OCI-LY1 (cell line): ENCODE data around the gene RAB11B.

Experiments
- H2AFZ ChIP-seq: fragments of 200-600 bp; sonication (generic), shearing (Covaris generic); 2 replicates; pipeline ENCODE4 v1.6.0; 2014; ENCODE audit warnings: antibody characterized with exemption, mild to moderate bottlenecking, low read length
- H3F3A ChIP-seq: fragments of 200-600 bp; sonication (generic), shearing (Covaris generic); 2 replicates; pipeline ENCODE4 v1.6.0; 2014; ENCODE audit warnings: mild to moderate bottlenecking, antibody characterized with exemption, low read length, moderate library complexity; ENCODE audit not compliant: insufficient read depth
- H3K27ac ChIP-seq: fragments of 200-600 bp; sonication (generic); 2 replicates; pipeline ENCODE4 v1.5.1; 2014; ENCODE audit warnings: low read length, mixed run types, mild to moderate bottlenecking, low read depth; ENCODE audit not compliant: poor library complexity, severe bottlenecking
- H3K27me3 ChIP-seq: fragments of 200-600 bp; sonication (generic); 2 replicates; pipeline ENCODE4 v1.6.0; 2014; ENCODE audit warnings: antibody characterized with exemption, mild to moderate bottlenecking, low read length, moderate library complexity; ENCODE audit not compliant: insufficient read depth
- H3K36me3 ChIP-seq: fragments of 200-600 bp; sonication (generic); 2 replicates; pipeline ENCODE4 v1.6.1; 2014; ENCODE audit warnings: mild to moderate bottlenecking, antibody characterized with exemption, low read length, moderate library complexity, mixed read lengths; ENCODE audit not compliant: insufficient read depth
- H3K4me1 ChIP-seq: fragments of 200-600 bp; sonication (generic); 2 replicates; pipeline ENCODE4 v1.5.1; 2014; ENCODE audit warnings: mild to moderate bottlenecking, low read length, moderate library complexity; ENCODE audit not compliant: insufficient read depth, severe bottlenecking
- H3K4me2 ChIP-seq: fragments of 200-600 bp; sonication (generic), shearing (Covaris generic); 2 replicates; pipeline ENCODE4 v1.6.1; 2014; ENCODE audit warnings: low read length
- H3K4me3 ChIP-seq: fragments of 200-600 bp; sonication (generic); 2 replicates; pipeline ENCODE4 v1.5.1; 2014; ENCODE audit warnings: low read length, low read depth, mild to moderate bottlenecking, mixed read lengths; ENCODE audit not compliant: poor library complexity, severe bottlenecking
- H3K79me2 ChIP-seq: fragments of 200-600 bp; shearing (Covaris generic); 2 replicates; pipeline ENCODE4 v1.6.1; 2016; ENCODE audit warnings: mixed run types, low read length, mixed read lengths; ENCODE audit not compliant: insufficient read depth
- H3K9ac ChIP-seq: fragments of 200-600 bp; sonication (generic), shearing (Covaris generic); 2 replicates; pipeline ENCODE4 v1.6.1; 2014; ENCODE audit warnings: mild to moderate bottlenecking, low read length, mixed read lengths
- H3K9me2 ChIP-seq: fragments of 200-600 bp; sonication (generic), shearing (Covaris generic); 2 replicates; pipeline ENCODE4 v1.6.1; 2014; ENCODE audit warnings: low read depth, mild to moderate bottlenecking, low read length, mixed read lengths
- H3K9me3 ChIP-seq: fragments of 200-600 bp; shearing (Covaris generic); 2 replicates; pipeline ENCODE4 v1.6.1; 2014; ENCODE audit warnings: low read length, mixed read lengths
- H4K20me1 ChIP-seq: fragments of 200-600 bp; sonication (generic), shearing (Covaris generic); 2 replicates; pipeline ENCODE4 v1.6.0; 2016; ENCODE audit warnings: mild to moderate bottlenecking, low read length; ENCODE audit not compliant: insufficient read depth
- EZH2 ChIP-seq: fragments of 200-600 bp; sonication (generic), shearing (Covaris generic); IDR thresholded peaks from 2 replicates; pipeline ENCODE4 v1.8.0; 2017; ENCODE audit warnings: borderline replicate concordance, mixed run types, mild to moderate bottlenecking, antibody characterized with exemption, low read length, moderate library complexity, mixed read lengths
- TF ChIP-seq, protein P1 (sequence below): fragments of 200-600 bp; sonication (generic), shearing (Covaris generic); IDR thresholded peaks from 2 replicates; pipeline ENCODE4 v1.5.1; 2017; ENCODE audit warnings: mild to moderate bottlenecking, antibody characterized with exemption, low read length, moderate library complexity, mixed read lengths

The RAB11B gene

DNA sequence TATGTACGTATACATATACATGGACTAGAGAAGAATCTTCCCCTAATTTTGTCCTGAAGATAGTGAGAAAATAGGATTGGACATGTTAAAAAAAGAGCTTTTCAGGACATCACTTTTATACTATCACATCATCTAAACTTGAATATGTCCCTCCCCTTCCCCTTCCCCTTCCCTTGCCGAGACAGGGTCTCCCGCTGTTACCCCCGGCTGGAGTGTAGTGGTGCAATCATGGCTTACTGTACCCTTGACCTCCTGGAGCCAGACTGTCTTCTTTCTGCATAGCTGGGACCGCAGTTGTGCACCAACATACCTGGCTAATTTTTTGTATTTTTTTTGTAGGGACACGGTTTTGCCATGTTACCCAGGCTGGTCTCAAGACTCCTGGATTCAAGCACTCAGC, 61.2 kb downstream of the RAB11B start:
- peaks cover 7% of the 10 kb centered on the region; the same call in 1 of the 2 replicates for H4K20me1 ChIP-seq

DNA sequence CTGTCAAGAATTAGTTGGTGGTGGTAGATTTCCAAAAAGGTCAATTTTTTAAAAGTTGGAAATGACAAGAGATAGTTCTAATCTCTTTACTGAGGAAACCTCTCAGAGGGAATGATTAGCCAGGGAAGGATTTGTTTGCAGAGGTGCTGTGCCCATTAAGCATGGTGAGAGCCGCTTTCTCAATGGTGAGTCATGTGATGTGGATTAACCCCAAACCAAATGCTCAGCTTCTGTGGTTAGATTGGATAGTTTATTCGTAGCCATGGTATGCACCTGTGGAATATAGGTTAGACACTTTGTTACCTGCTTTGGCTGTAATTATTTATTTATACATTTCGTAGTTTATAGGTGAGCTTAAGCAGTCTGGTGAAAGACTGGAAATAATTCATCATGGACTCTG, 61.7 kb downstream of the RAB11B start:
- Histone ChIP-seq H3K79me2 (peaks cover 99% of the 10 kb centered on the region), H3K36me3 (peaks cover 73% of the 10 kb centered on the region), H2AFZ (no peak overlapping the region), H3K4me1 (peaks cover 52% of the 10 kb centered on the region), H3K4me3 (no peak overlapping the region), H3F3A (no peaks in the 10 kb centered on the region; the same call in 1 of the 2 replicates), H3K27ac (no peak overlapping the region), H3K9me2 (no peaks in the 10 kb centered on the region), H3K27me3 (no peaks in the 10 kb centered on the region), H3K9me3 (no peaks in the 10 kb centered on the region), H4K20me1 (peaks cover 7% of the 10 kb centered on the region; the same call in 1 of the 2 replicates), H3K9ac (no peak overlapping the region), H3K4me2 (no peak overlapping the region)
- TF ChIP-seq EZH2, result no peak
- TF ChIP-seq, protein P1, sequence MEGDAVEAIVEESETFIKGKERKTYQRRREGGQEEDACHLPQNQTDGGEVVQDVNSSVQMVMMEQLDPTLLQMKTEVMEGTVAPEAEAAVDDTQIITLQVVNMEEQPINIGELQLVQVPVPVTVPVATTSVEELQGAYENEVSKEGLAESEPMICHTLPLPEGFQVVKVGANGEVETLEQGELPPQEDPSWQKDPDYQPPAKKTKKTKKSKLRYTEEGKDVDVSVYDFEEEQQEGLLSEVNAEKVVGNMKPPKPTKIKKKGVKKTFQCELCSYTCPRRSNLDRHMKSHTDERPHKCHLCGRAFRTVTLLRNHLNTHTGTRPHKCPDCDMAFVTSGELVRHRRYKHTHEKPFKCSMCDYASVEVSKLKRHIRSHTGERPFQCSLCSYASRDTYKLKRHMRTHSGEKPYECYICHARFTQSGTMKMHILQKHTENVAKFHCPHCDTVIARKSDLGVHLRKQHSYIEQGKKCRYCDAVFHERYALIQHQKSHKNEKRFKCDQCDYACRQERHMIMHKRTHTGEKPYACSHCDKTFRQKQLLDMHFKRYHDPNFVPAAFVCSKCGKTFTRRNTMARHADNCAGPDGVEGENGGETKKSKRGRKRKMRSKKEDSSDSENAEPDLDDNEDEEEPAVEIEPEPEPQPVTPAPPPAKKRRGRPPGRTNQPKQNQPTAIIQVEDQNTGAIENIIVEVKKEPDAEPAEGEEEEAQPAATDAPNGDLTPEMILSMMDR, result no peak

More for the DNA sequence above, 61.2 kb downstream of the RAB11B start:
- Histone ChIP-seq H3F3A (no peaks in the 10 kb centered on the region; the same call in 1 of the 2 replicates), H3K27ac (no peak overlapping the region), H3K36me3 (peaks cover 73% of the 10 kb centered on the region), H3K4me3 (no peak overlapping the region), H3K9me3 (no peaks in the 10 kb centered on the region), H2AFZ (no peak overlapping the region), H3K9ac (no peak overlapping the region), H3K4me1 (peaks cover 58% of the 10 kb centered on the region), H3K79me2 (peaks cover 99% of the 10 kb centered on the region), H3K4me2 (no peak overlapping the region), H3K9me2 (no peaks in the 10 kb centered on the region), H3K27me3 (no peaks in the 10 kb centered on the region)
- TF ChIP-seq EZH2, result no peak
- TF ChIP-seq, protein P1, result no peak

DNA sequence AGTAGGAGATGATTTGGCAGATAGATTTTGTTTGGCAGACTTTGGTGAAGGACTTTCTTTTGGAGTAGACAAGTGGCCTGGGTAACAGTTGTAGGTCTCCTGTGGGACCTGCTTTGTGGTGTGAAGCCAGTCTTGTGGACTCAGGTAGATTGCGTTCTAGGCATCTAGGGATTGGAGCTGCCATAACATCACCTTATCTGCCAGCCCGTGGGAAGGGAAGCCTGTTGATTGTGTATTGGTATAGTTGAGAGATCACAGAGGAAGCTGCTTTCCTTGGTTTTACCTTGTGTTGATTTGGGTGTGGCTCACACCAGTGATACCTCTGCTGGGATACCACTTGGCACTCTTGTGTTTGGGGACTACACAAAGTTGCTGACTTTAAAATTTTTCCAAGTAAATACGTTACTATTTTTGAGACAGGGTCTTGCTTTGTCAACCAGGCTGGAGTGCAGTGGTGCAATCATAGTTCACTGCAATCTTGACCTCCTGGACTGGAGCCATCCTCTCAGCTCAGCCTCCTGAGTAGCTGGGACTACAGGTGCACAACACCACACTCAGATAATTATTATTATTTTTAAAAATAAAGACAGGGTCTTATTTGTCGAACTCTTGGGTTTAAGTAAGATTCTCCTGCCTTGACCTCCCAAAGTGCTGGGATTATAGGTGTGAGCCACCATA, 62.4 kb downstream of the RAB11B start:
- Histone ChIP-seq H3K4me1 (peaks cover 49% of the 10 kb centered on the region), H3K9me3 (no peaks in the 10 kb centered on the region), H3K36me3 (peaks cover 75% of the 10 kb centered on the region), H3K27me3 (no peaks in the 10 kb centered on the region), H4K20me1 (peaks cover 7% of the 10 kb centered on the region; the same call in 1 of the 2 replicates), H3K9ac (no peak overlapping the region), H2AFZ (no peak overlapping the region), H3F3A (no peaks in the 10 kb centered on the region; the same call in 1 of the 2 replicates), H3K79me2 (peaks cover 99% of the 10 kb centered on the region), H3K4me3 (no peak overlapping the region), H3K27ac (no peak overlapping the region), H3K4me2 (no peak overlapping the region), H3K9me2 (no peaks in the 10 kb centered on the region)
- no peak for TF ChIP-seq EZH2
- TF ChIP-seq, protein P1, result no peak
